ENCODE measurements around the gene ZNF688. TPM values are rescaled to one million over a fixed set of nuclear protein-coding genes. Genes with fewer than 3 reads are reported as not detected.

The ZNF688 gene
- total RNA-seq, 1 experiment from 2014 or later: 3.6 TPM

DNA sequence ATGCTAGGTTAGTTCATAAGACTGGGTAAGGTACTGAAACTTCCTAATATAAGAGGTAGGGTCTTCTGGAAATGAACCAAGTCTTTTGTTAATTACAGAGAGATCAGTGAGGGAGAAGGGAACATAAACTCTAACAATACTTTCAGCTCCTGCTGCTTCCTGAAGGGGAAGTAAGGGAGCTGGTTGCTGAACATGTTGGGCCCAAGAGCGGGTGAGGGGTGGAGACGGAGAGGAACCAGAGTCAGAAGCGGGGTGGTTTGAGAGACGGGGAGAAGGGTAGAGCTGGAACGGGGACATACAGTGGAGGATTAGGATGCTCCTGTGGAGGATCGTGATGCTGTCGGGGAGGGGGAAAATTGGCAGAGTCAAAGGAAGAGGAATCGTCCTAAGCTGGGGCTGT lies 25.4 kb downstream of the ZNF688 start:
- ATAC-seq: no peak
- Histone ChIP-seq H3K4me1 (ENCODE audit: control insufficient read depth in 1 of 2, insufficient read depth in 2 of 2, low read length in 2 of 2) (peaks cover 6 to 19% of the 10 kb centered on the region in 2 experiments), H3K9me3 (ENCODE audit: control insufficient read depth in 1 of 2, insufficient read depth in 1 of 2, low read depth in 1 of 2, low read length in 2 of 2) (no peaks in the 10 kb centered on the region), H3K9me2 (ENCODE audit: insufficient read depth) (no peaks in the 10 kb centered on the region), H3K4me2 (ENCODE audit: low read length) (no peak overlapping the region), H3K4me3 (replicated peaks in 1 of 2; ENCODE audit: low read depth in 1 of 2, low read length in 2 of 2) (no peak overlapping the region), H2AFZ (ENCODE audit: low read depth, low read length, poor library complexity, severe bottlenecking) (no peak overlapping the region), H3K36me3 (ENCODE audit: control insufficient read depth in 1 of 2, insufficient read depth in 2 of 2, low read length in 2 of 2) (no peaks in the 10 kb centered on the region), H3K79me2 (ENCODE audit: insufficient read depth, low read length) (no peaks in the 10 kb centered on the region), H3K27me3 (ENCODE audit: insufficient read depth, low read length) (no peaks in the 10 kb centered on the region), H3K9ac (ENCODE audit: low read length) (no peak overlapping the region), H3K27ac (ENCODE audit: low read depth, low read length) (no peak overlapping the region), H4K20me1 (ENCODE audit: insufficient read depth) (no peaks in the 10 kb centered on the region)
- ChIA-PET CTCF (no interaction called here), RAD21 (ENCODE audit: low non-redundant PET in 1 of 2, low total read pairs in 2 of 2, uncharacterized antibody in 2 of 2, unreplicated experiment in 2 of 2) (no interaction called here), POLR2A (no interaction called here)
- TF ChIP-seq EZH2phosphoT487 (IDR thresholded peaks at IDR 0.05; ENCODE audit: borderline replicate concordance) (no peak), TCF7L2 (IDR thresholded peaks at IDR 0.05; ENCODE audit: borderline replicate concordance, extremely low read depth, insufficient read depth, insufficient read length) (no peak), CBX3 (IDR thresholded peaks at IDR 0.05; ENCODE audit: low read depth) (no peak), ZFX (IDR thresholded peaks at IDR 0.05) (no peak), JUND (IDR thresholded peaks at IDR 0.05) (no peak), SP1 (IDR thresholded peaks at IDR 0.05; ENCODE audit: low read depth) (no peak), CEBPB (IDR thresholded peaks at IDR 0.05; ENCODE audit: low read depth) (no peak), POLR2A (IDR thresholded peaks at IDR 0.05; ENCODE audit: borderline replicate concordance, extremely low read depth, insufficient read depth, insufficient read length) (no peak), EZH2 (IDR thresholded peaks at IDR 0.05) (no peak), FOSL1 (IDR thresholded peaks at IDR 0.05; ENCODE audit: low read depth) (no peak)
- TF ChIP-seq, protein P1, sequence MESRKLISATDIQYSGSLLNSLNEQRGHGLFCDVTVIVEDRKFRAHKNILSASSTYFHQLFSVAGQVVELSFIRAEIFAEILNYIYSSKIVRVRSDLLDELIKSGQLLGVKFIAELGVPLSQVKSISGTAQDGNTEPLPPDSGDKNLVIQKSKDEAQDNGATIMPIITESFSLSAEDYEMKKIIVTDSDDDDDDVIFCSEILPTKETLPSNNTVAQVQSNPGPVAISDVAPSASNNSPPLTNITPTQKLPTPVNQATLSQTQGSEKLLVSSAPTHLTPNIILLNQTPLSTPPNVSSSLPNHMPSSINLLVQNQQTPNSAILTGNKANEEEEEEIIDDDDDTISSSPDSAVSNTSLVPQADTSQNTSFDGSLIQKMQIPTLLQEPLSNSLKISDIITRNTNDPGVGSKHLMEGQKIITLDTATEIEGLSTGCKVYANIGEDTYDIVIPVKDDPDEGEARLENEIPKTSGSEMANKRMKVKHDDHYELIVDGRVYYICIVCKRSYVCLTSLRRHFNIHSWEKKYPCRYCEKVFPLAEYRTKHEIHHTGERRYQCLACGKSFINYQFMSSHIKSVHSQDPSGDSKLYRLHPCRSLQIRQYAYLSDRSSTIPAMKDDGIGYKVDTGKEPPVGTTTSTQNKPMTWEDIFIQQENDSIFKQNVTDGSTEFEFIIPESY (IDR thresholded peaks at IDR 0.05; ENCODE audit: extremely low read depth, insufficient replicate concordance, low read length): no peak
- intact Hi-C loops (cut with micrococcal nuclease): no loop called here
- BruUV-seq (replicated peaks): no TSS peak
- DNase-seq (ENCODE audit: low read depth, low spot score): no peak

All from HCT116 (cell line).